RWPE2 (cell line): ENCODE results near the gene CACNA1D.
"Not testable (repeated sequence)": the region's sequence is repeated elsewhere in the genome, so short reads cannot be mapped to it uniquely, and the experiment has no call there.

Experiments used
- ATAC-seq: fragments of 200-7000 bp; cut with Tn5 transposase; 3 replicates; pipeline ENCODE4 v1.9.1; 2021; ENCODE audit warnings: low read depth
- DNase-seq: peaks from one replicate; pipeline ENCODE4 v3.0.0-alpha.2; 2020; ENCODE audit warnings: low spot score
- H3K27ac ChIP-seq: fragments of 450-650 bp; 2 replicates; pipeline ENCODE4 v1.5.1; 2017; ENCODE audit warnings: mild to moderate bottlenecking; ENCODE audit not compliant: poor library complexity, severe bottlenecking
- H3K27me3 ChIP-seq: fragments of 250-450 bp; sonication (Bioruptor Pico); 2 replicates; pipeline ENCODE4 v1.5.1; 2021; ENCODE audit warnings: mild to moderate bottlenecking, moderate library complexity; ENCODE audit not compliant: insufficient read depth, poor library complexity, severe bottlenecking
- H3K36me3 ChIP-seq: fragments of 250-450 bp; sonication (Bioruptor Pico); 2 replicates; pipeline ENCODE4 v1.5.1; 2020; ENCODE audit warnings: low read depth, mild to moderate bottlenecking, moderate library complexity
- H3K4me1 ChIP-seq: fragments of 250-450 bp; sonication (Bioruptor Pico); 2 replicates; pipeline ENCODE4 v1.5.1; 2021; ENCODE audit warnings: mild to moderate bottlenecking, moderate library complexity; ENCODE audit not compliant: insufficient read depth, poor library complexity, severe bottlenecking
- H3K4me3 ChIP-seq: fragments of 250-450 bp; sonication (Bioruptor Pico); 2 replicates; pipeline ENCODE4 v1.5.1; 2021; ENCODE audit warnings: mild to moderate bottlenecking, moderate library complexity; ENCODE audit not compliant: severe bottlenecking
- H3K9me3 ChIP-seq: fragments of 250-450 bp; sonication (Bioruptor Pico); 2 replicates; pipeline ENCODE4 v1.5.1; 2021; ENCODE audit warnings: mild to moderate bottlenecking, moderate library complexity; ENCODE audit not compliant: severe bottlenecking
- TF ChIP-seq, protein P1 (sequence below): fragments of 450-650 bp; IDR thresholded peaks from one replicate; pipeline ENCODE4 v1.5.1; 2017; ENCODE audit warnings: mild to moderate bottlenecking, moderate library complexity; ENCODE audit not compliant: poor library complexity, severe bottlenecking

Gene CACNA1D

GRCh38 chr3:53570081-53570480, 75.7 kb downstream of the CACNA1D start:
- no peak overlapping the region for H3K4me3 ChIP-seq
- H3K36me3 ChIP-seq, result no peaks in the 10 kb centered on the region
- no peaks in the 10 kb centered on the region for H3K9me3 ChIP-seq
- no peak overlapping the region for H3K27ac ChIP-seq
- H3K27me3 ChIP-seq, result no peaks in the 10 kb centered on the region
- DNase-seq (no peak), ATAC-seq (no peak)
- TF ChIP-seq, protein P1, sequence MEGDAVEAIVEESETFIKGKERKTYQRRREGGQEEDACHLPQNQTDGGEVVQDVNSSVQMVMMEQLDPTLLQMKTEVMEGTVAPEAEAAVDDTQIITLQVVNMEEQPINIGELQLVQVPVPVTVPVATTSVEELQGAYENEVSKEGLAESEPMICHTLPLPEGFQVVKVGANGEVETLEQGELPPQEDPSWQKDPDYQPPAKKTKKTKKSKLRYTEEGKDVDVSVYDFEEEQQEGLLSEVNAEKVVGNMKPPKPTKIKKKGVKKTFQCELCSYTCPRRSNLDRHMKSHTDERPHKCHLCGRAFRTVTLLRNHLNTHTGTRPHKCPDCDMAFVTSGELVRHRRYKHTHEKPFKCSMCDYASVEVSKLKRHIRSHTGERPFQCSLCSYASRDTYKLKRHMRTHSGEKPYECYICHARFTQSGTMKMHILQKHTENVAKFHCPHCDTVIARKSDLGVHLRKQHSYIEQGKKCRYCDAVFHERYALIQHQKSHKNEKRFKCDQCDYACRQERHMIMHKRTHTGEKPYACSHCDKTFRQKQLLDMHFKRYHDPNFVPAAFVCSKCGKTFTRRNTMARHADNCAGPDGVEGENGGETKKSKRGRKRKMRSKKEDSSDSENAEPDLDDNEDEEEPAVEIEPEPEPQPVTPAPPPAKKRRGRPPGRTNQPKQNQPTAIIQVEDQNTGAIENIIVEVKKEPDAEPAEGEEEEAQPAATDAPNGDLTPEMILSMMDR, result no peak
- H3K4me1 ChIP-seq, result no peaks in the 10 kb centered on the region

DNA sequence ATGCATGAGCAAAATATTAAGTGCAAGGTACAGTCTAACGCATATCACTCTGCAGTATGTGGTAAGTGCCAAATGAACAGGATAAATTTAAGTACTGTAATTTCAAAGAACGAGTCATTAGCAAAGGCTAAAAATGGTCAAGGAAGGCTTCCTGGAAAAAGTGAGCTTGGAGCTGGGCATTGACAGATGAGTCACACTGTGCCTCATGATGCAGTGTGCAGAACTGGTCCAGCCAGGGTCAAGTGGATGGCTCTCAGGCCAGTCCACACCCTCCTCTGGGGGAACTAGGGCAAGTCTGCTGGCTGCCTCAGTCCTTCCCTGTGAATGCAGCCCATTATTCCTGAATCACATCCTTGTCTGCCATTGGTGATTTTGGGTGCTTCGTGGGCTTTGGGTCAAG, 76.3 kb downstream of the CACNA1D start:
- no peak overlapping the region for H3K27ac ChIP-seq
- no peaks in the 10 kb centered on the region for H3K4me1 ChIP-seq
- ATAC-seq (peak; percentile 54; the same call in 2 of the 3 replicates), DNase-seq (no peak)
- H3K36me3 ChIP-seq, result no peaks in the 10 kb centered on the region
- TF ChIP-seq, protein P1, result no peak
- H3K9me3 ChIP-seq, result no peaks in the 10 kb centered on the region
- no peaks in the 10 kb centered on the region for H3K27me3 ChIP-seq
- H3K4me3 ChIP-seq, result no peak overlapping the region

GRCh38 chr3:53571264-53571663, 76.9 kb downstream of the CACNA1D start:
- H3K27ac ChIP-seq, result no peak overlapping the region
- H3K36me3 ChIP-seq, result no peaks in the 10 kb centered on the region
- no peak overlapping the region for H3K4me3 ChIP-seq
- DNase-seq (no peak), ATAC-seq (no peak)
- no peaks in the 10 kb centered on the region for H3K4me1 ChIP-seq
- TF ChIP-seq, protein P1, result no peak
- no peaks in the 10 kb centered on the region for H3K27me3 ChIP-seq
- H3K9me3 ChIP-seq, result no peaks in the 10 kb centered on the region

GRCh38 chr3:53572184-53572583, 77.8 kb downstream of the CACNA1D start:
- DNase-seq, H3K4me3 ChIP-seq, ATAC-seq, H3K27ac ChIP-seq, H3K27me3 ChIP-seq, H3K4me1 ChIP-seq, H3K36me3 ChIP-seq, H3K9me3 ChIP-seq: not testable (repeated sequence)

- Histone ChIP-seq H3K4me3 (no peak overlapping the region), H3K27me3 (no peaks in the 10 kb centered on the region), H3K36me3 (no peaks in the 10 kb centered on the region), H3K9me3 (no peaks in the 10 kb centered on the region), H3K4me1 (no peaks in the 10 kb centered on the region), H3K27ac (no peak overlapping the region)
- ATAC-seq (no peak), DNase-seq (no peak)
- TF ChIP-seq, protein P1, result no peak
Measured at GRCh38 chr3:53577506-53577905, 83.1 kb downstream of the CACNA1D start.
